GM18507 (cell line): Measurements from ENCODE around the gene IGSF9.
"Not testable (repeated sequence)": the region's sequence is repeated elsewhere in the genome, so short reads cannot be mapped to it uniquely, and the experiment has no call there.

Experiments
- DNase-seq: peaks from one replicate; pipeline ENCODE4 v3.0.0; 2011; ENCODE audit warnings: low read depth; ENCODE audit not compliant: insufficient read length; ENCODE audit errors: extremely low spot score
- FAIRE-seq: peaks from 2 replicates; lab custom pipeline; 2011; peaks lifted over from hg19 to GRCh38; lab: Jason Lieb, UNC

IGSF9 gene

DNA sequence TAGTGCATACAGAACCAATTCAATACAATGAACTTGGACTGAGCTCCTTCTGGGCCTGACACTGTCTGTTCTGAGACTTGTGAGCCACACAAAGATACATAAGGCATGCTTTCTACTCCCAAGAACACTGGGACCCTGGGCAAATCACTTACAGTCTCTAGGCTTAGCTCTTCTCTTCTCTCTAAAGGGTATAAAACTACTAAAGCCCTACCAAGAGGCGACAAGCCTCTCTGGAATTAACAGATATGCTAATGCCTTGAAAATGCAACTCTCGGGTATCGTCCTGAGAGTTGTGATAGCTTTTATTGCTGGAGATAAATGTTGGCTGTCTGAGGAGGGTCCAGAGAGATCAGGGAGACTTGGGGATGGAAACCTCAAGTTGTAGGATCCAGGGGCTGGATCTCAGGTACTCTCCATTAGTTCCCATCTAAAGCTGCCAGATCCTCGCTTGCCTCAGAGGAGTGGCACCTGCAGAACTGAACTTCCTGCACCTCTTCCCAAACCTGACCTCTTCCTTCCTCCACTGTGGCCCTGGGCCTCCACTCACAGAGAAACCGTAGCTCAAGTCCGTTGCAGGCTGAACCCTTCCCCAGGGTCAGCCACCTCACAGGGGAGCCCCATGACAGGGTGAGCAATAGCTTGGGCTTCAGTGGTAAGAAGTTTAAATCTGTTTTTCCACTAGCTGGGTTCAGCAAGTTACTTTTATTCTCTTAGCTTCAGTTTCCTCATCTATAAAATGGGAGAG, 33.9 kb downstream of the IGSF9 start:
- no peak for FAIRE-seq

DNA sequence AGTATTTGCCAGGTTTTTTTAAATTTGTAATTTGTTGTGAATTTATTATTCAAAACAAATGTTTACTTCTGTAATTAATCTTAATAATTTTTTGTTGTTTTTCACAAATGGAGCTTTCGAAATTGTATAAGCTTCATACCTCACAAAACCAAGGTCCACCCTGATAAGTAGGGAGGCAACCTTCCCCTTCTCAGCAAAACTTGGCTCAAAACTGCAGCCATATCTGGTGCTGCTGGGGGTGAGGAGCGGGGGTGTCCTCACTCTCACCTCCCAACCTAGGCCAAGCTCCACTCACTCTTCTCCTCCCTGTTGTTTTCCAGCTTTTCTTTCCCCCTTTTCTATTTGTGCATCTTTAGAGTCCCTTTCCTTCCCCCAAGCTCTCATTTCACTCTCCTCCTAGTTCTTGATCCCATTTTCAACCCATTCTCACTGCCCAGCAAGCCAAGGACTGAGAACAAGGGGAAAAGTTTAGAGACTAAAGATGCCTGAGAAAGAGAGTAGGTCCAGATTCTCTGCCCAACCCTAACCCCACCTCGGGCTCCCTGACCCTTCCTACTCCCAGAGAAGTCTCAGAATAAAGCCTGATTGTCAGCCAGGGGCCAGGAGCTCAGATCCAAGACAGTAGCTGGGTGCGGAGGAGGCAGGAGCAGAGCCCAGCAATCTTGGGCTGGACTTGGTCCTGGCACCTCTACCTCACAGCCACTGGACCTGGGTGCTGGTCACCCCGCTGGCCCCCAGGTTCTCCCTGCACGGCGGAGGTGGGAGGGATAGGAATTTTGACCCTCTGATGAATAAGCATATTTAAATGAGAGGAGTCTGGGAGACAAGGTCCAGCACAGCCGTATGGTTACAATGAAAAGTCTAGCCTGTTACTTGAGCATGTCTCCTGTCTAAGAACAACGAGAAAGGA, 37.1 kb downstream of the IGSF9 start:
- DNase-seq (no peak), FAIRE-seq (no peak)

More for the DNA sequence above, 33.9 kb downstream of the IGSF9 start:
- no peak for DNase-seq

DNA sequence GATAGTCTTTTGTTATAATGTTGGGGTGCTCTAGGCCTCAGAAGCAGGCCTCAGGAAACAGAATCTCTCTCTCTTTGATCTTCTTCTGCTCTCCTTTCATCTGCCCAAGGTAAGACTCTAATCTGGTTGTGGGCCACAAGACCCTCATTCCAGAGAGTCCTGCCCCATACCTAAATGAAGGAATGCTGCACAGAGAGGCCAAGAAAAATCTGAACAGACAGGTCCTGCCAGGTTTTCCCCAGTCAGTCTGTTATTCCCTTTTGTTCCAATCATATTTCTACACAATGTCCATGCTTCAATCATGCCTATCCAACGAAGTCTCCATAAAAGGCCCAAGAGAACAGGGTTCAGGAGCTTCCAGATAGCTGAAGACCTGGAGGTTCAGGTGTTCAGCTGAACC, 38.5 kb downstream of the IGSF9 start:
- FAIRE-seq (no peak), DNase-seq (no peak)

DNA sequence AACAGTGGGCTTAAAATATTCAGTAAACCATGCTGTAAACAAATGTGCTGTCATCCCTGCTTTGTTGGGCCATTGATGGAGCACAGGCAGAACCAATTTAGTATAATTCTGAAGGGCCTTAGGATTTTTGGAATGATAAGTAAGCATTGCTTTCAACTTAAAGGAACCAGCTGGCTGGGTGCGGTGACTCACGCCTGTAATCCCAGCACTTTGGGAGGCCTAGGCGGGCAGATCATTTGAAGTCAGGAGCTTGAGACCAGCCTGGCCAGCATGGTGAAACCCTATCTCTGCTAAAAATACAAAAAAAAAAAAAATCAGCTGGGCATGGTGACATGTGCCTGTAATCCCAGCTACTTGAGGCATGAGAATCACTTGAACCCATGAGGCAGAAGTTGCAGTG, 41.4 kb downstream of the IGSF9 start:
- not testable (repeated sequence) for FAIRE-seq, DNase-seq

DNA sequence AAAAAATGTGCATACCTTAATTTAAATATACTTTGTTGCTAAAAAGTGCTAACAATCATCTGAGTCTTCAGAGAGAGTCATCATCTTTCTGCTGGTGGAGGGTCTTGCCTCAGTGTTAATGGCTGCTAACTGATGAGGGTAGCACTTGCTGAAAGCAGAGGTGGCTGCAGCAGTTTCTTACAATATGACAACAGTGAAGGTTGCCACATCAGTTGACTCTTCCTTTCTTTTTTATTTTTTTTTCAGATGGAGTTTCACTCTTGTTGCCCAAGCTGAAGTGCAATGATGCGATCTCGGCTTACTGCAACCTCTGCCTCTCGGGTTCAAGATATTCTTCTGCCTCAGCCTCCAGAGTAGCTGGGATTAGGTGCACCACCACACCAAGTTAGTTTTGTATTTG, 42.9 kb downstream of the IGSF9 start:
- DNase-seq, result no peak
- FAIRE-seq, result no peak

DNA sequence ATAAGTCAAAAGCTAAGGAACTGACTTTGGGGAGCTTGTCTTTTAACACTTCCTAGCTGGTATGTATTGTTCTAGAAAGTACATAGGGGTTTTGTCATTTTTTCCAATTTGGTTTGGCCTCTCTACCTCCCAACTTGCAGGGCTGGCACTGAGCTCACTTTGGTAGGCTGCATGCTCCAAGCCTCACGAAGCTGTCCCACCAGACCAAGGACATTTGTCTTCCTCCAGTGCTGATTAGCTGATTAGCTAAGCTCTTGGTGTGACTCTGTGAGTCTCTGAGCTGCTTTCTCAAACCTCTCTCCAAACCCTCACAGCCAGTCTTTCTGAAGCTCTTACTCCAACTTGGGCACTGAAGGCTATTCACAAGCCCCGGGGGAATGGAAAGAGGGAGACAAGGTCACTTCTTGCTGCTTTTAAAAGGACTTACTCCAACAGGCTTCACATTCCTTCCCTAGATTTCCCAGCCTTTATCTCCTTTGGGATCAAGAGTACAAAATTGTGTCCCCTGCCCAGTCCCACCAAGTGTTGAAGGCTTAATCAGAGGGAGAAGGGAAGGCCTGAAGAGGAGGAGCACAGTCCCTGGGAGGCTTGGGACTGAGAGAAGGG, 44.6 kb downstream of the IGSF9 start:
- DNase-seq, result no peak
- FAIRE-seq, result no peak

DNA sequence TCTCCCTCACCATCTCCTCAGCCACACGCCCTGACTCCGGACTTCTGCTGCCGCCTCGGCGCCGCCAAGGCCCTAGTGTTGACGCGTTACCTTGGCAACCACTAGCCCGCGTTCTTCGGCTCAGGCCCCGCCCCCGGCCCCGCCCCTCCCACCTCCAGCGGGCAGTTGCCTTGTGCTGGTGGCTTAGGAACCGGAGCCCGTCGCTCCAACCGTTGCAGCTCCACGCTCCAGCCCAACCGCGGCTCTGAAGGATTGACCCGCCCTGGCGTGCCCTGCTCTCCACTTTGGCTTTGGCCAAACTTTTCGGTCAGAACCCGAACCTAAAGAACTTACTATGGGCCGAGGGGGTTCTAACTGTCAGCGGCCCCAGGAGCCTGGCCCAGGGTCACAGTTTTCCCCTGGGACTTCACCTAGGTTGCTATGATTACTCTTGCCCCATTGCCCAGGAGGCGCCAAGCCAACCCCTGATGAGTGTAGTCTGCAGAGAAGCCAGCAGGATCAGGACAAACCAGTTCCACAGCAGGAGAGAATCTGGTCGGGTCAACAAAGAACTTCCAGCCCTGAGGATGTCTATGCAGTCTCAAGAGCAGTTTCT, 45.2 kb downstream of the IGSF9 start, which contains the start of gene CFAP45:
TSS of gene CFAP45 (minus strand) at position 80 of the 595 bp plus-strand sequence. CDS start at position 13, 67 bp downstream.
- FAIRE-seq (no peak), DNase-seq (no peak)

DNA sequence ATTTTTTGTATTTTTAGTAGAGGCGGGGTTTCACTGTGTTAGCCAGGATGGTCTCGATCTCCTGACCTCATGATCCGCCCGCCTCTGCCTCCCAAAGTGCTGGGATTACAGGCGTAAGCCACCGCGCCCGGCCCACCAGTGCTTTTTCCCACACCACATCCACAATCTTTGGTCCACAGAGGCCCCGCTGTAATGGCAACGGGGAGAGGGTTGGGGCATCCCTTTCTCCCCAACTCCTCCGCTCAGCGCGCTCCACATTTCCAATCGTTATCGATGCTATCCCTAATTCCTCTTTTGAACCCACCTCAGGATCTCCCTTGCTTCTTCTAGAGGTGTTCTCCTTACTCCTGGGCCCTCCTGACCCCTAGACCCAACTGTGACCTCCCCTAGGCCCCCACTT, 45.8 kb downstream of the IGSF9 start:
- not testable (repeated sequence) for DNase-seq, FAIRE-seq

DNA sequence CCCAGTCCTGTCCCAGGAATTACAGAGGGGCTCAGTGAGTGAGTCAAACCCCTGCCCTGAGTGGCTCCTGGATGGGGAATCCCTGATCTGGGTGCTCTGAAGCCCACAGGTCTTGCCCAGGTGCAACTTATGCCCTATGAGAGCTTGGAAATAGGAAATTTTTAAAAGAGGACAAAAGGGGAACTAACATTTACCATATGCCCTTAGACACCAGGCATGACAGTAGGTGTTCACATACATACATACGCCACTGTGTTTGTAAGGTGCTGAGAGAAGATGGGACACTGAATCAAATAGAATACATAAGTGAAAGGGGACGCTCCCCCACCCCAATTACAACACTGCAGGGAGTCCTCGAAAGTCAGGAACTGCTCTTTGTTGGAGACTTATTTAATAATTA, 46.9 kb downstream of the IGSF9 start:
- FAIRE-seq (no peak), DNase-seq (no peak)

DNA sequence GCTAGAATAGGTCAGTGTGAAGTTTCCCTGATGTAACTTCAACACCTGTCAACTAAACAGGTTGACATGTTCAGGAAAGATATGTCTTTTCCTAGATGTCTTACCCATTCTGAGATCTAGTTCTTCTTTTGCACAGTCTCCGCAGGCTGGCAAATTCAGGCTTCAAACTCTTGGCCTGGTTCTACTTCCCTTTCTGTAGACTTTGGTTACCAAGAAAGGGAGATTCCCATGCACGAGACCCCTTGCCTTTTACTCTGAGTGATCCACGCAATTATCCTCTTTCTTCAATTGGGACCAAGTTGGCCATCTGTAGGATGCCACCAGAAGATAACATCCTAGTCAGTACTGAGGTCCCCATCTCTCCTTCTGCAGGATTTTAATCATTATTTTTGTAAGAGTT, 47.5 kb downstream of the IGSF9 start:
- FAIRE-seq, result no peak
- DNase-seq, result no peak

DNA sequence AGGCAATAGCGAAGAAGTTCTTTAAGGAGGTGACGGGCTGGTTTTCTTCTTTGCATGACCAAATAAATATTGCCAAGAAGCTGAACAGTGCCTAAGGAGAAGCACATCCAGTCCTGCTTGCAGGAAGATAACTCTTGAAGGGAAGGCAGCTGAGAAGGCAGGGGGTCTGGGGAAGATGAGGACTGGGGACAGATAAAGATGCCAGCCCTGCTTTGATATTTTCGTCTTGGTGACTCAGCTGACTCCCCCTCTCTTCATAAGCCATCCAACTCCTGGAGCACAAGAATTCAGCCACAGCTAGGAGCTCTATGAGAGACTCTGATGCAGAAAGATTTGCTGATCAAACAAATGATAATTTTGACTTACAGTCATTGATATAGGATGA, 48.9 kb downstream of the IGSF9 start:
- FAIRE-seq (no peak), DNase-seq (no peak)

DNA sequence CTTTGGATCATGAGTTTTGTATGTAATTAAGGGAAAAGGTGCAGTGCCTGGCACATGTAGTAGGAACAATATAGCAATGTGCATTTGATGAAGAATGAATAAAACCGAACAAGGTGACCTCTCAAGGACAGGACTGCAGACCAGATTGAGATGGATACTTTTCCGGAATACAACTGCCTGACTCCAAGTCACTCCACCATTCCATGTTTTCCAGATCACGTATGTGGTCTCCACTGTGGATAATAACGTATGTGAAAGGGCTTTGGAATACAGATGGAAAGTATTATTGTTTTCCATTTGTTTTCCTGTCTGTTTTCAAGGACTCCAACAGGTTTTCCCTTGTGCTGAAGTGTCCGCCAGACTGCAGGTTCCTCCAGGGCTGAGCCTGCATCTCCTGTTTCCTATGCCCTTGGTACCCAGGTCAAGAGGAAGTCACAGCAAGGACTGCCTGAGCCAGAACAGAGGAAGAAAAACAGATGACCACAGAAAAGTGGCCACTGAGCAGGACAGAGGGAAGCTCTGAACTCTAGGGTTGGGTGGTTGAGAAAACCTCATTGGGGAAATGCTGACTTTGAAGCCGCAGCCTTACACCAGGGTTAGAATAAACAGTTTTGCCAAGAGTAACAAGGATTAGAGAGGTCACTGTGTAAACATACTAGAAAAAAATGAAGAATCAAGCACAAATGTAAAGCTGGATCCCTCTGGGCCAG, 49.4 kb downstream of the IGSF9 start:
- no peak for FAIRE-seq
- no peak for DNase-seq

DNA sequence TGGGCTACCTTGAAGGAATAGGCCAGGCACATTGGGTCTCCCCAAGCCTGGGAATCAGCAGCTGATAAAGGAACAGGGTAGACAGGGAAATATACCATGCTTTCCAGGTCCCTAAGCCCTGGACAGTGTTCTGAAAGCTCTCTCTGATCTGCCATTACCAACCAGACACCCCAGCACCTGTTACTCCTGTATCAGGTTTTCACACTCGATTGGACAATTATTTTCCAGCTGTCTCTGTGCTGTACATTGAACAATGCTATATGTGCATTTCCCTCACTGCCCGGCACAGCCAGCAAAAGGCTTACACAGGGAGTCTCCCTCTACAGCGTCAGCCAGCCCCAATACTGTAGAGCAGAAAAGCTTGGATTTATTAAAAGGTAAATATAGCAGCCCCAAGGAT, 50.1 kb downstream of the IGSF9 start:
- DNase-seq (no peak), FAIRE-seq (no peak)

DNA sequence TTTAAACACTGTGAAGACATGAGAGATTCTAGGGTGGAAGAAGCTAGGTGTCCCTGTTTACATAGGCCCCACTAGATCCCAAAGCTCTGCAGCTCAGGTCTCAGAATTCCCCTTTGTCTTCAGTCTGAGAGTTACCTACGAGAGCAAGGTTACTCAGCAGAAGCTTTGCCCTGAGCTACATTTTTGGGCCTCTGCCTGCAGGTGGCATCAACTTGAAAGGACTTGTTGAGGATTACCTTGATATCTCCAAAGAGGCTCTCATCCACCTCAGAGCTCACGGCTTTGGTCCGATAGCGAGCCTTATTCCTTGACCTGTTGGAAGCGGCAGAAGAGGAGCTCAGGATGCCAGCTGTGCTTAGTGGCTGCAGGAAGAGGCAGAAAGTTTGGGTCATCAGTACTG, 52.5 kb downstream of the IGSF9 start:
- FAIRE-seq (no peak), DNase-seq (no peak)

DNA sequence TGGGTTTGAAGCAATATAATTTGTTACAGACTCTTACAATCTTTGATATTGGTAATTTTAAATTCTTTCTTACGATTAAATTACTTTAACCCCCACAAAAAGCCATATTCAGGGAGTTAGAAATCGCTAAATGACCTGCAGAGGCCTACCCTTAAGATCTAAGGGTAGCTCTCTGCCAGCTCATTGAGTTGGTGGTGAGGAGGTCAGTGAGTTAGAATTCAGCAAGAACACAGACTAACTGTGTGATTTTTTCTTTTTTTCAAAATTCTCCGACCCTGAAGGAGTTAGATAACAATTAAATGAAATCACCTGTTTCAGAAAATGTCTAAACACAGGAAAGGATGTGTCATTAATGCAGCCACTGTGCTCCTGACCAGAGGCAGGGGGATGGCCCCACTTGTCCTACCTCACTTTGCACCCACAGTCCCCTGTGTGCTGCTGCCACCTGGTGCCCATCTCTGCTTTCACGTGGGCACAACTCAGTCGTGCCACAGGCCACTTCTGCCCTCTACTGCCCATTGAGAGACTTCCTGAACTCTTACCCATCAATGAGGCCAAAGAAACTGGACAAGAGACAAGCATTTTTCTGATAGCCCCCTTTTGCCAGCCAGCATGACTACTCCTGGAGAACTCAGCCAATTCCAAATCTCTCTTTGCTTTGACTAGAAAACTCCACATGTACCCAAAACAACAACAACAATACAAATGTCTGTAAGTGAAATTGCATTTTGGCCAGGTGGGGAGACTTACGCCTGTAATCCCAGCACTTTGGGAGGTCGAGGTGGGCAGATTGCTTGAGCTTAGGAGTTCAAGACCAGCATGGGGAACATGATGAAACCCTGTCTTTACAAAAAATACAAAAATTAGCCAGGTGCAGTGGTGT, 53.9 kb downstream of the IGSF9 start:
- FAIRE-seq (peak; percentile 93), DNase-seq (peak; percentile 45)

DNA sequence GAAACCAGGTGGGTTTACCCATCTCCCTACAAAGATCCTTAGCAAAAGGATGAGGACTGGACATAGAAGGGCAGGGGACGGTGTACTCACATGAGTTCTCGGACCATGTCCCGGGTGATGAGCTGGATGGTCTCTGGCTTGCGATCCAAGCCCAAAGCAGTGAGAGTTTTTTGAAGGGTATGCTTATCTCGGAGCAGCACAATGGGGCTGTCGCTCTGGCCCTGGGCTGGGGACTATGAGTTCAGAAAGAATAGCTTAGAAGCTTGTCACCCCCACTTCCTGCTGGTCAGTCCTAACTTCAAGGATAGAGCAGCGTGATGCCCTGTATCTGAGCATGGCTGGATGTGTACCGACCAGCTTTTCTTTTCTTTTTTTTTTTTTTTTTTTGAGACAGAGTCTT, 55.0 kb downstream of the IGSF9 start:
- no peak for FAIRE-seq
- no peak for DNase-seq

DNA sequence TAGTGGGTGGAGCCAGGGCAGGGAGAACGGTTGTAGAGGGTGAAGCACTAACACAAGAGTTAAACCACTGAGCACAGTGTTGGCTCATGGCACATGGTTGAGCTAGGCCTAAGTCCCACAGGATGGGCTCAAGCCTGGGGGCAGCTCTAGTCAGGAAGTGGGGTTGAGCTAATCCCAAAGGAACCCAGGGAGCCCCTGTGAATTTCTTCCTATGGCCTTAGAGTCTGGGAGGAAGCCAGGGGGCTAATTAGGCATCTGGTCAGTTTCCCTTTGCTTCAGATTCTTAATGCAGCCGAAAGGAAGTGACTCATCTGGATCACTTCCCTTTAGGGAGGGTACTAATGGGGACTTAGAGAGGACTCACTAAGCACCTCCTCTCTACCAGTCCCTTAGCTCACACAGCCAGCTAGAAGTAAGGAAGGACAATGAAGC, 55.6 kb downstream of the IGSF9 start:
- FAIRE-seq (peak; percentile 87), DNase-seq (peak; percentile 60)

DNA sequence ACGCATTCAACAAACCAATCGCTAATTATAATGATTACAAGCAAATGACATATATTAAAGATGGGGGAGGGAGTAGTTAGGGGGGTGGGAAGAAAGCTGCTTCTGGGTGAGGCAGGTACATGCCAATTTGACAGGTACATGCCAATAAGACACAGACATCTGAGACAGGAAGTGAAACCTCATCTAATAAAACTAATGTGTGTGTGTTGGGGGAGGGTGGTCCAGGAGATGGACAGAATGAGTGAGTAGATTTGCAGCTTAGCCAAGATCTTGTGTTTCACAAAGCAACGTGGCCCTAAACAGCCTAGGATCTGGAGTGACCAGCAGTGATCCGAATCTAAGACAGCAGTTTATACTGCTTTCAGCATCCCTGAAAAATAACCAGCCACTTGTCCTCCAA, 56.2 kb downstream of the IGSF9 start:
- DNase-seq (no peak), FAIRE-seq (peak; percentile 45)
